Sigmoid colon (tissue), 4 donors: ENCODE measurements around the gene IL24.

Experiments used
- CTCF ChIP-seq, 4 experiments: fragments of 450-650 bp in 3 of 4; fragments of 200-600 bp in 1 of 4; IDR thresholded peaks; one replicate each; pipeline ENCODE4 v1.5.1; 2016 to 2019; ENCODE audit warnings: antibody characterized with exemption in 4 of 4, mild to moderate bottlenecking in 3 of 4, moderate library complexity in 2 of 4
- EP300 ChIP-seq, 4 donors: sonication (generic); formaldehyde crosslinking; IDR thresholded peaks; one replicate each; pipeline ENCODE4 v1.6.1; 2017; ENCODE audit warnings: antibody characterized with exemption in 4 of 4
- POLR2A ChIP-seq, 2 donors: fragments of 450-650 bp; IDR thresholded peaks; one replicate each; pipeline ENCODE4 v1.6.1; 2016; ENCODE audit warnings: antibody characterized with exemption in 2 of 2, mild to moderate bottlenecking in 2 of 2, moderate library complexity in 2 of 2
- POLR2AphosphoS5 ChIP-seq, 4 donors: sonication (generic); formaldehyde crosslinking; IDR thresholded peaks; one replicate each; pipeline ENCODE4 v1.6.1; 2017; ENCODE audit warnings: antibody characterized with exemption in 4 of 4

- TF ChIP-seq CTCF (IDR thresholded peaks at IDR 0.05) (no peak), POLR2A (IDR thresholded peaks at IDR 0.05) (no peak), EP300 (IDR thresholded peaks at IDR 0.05) (no peak), POLR2AphosphoS5 (IDR thresholded peaks at IDR 0.05) (no peak)
Measured at GRCh38 chr1:206860165-206860564, 37.1 kb upstream of the IL24 start.
